Sciatic nerve (tissue), 2 donors: Measurements from ENCODE around the gene SPATA12. TPM values are rescaled to one million over a fixed set of nuclear protein-coding genes. Genes with fewer than 3 reads are reported as not detected.

Source experiments
- ATAC-seq: fragments of 200-7000 bp; cut with Tn5 transposase; one replicate; pipeline ENCODE4 v1.9.1; 2020; ENCODE audit warnings: mild to moderate bottlenecking, moderate library complexity
- DNase-seq: peaks from one replicate; pipeline ENCODE4 v3.0.0-alpha.2; 2020; ENCODE audit warnings: low spot score
- intact Hi-C: fragments of 100-400 bp; cut with DNase I; formaldehyde crosslinking; loops from one replicate; pipeline ENCODE4 v1.14.2; 2022
- total RNA-seq: library from RNA; stranded (reverse); fragmentation: NEBNext Ultra II Directional; extraction: Animal tissue kit (Norgen Biotek cat#: 25700); gene quantifications from one replicate; pipeline ENCODE4 v1.2.1, GENCODE V29; 2021
- donor health status: DM: no; HTN: no; CAD: no.
- donor health status: DM: no; HTN: no; CAD: no.

Gene SPATA12
- total RNA-seq, 1 donor from 2014 or later: not detected

- intact Hi-C loops: no loop called here
- ATAC-seq: peak; percentile 89
- DNase-seq: peak; percentile 84
Measured at GRCh38 chr3:57100046-57100695, 39.7 kb downstream of the SPATA12 start.

- intact Hi-C loops: no loop called here
- no peak for DNase-seq
Measured at GRCh38 chr3:57105585-57105984, 45.1 kb downstream of the SPATA12 start.

GRCh38 chr3:57108684-57109083, 48.2 kb downstream of the SPATA12 start:
- DNase-seq (no peak), ATAC-seq (no peak)
- intact Hi-C loops: no loop called here

More at GRCh38 chr3:57105585-57105984, 45.1 kb downstream of the SPATA12 start:
- no peak for ATAC-seq

GRCh38 chr3:57109437-57110199, 49.2 kb downstream of the SPATA12 start:
- intact Hi-C loops: no loop called here
- DNase-seq: no peak
- ATAC-seq: no peak

- DNase-seq: no peak
- no peak for ATAC-seq
- intact Hi-C loops: no loop called here
Measured at GRCh38 chr3:57110214-57110613, 49.8 kb downstream of the SPATA12 start.

GRCh38 chr3:57110798-57111197, 50.3 kb downstream of the SPATA12 start:
- intact Hi-C loops: no loop called here
- peak; percentile 36 for ATAC-seq
- no peak for DNase-seq

- DNase-seq (no peak), ATAC-seq (no peak)
- intact Hi-C loops: no loop called here
Measured at GRCh38 chr3:57112206-57112605, 51.7 kb downstream of the SPATA12 start.

GRCh38 chr3:57116501-57116900, 56.0 kb downstream of the SPATA12 start:
- intact Hi-C loops: no loop called here
- no peak for ATAC-seq
- no peak for DNase-seq

- no peak for ATAC-seq
- no peak for DNase-seq
- intact Hi-C loops: no loop called here
Measured at GRCh38 chr3:57118254-57118653, 57.8 kb downstream of the SPATA12 start.

GRCh38 chr3:57120040-57120439, 59.6 kb downstream of the SPATA12 start:
- no peak for ATAC-seq
- intact Hi-C loops: no loop called here
- no peak for DNase-seq

- ATAC-seq: no peak
- no peak for DNase-seq
- intact Hi-C loops: no loop called here
Measured at GRCh38 chr3:57120451-57121174, 60.1 kb downstream of the SPATA12 start.

Other genes with a start within 250 kb of the SPATA12 start
- gene IL17RD, start 104.7 kb downstream of the SPATA12 start, total RNA-seq: 14.8 TPM
- gene HESX1, start 139.3 kb downstream of the SPATA12 start, total RNA-seq: 0.89 TPM
- gene APPL1, start 167.1 kb downstream of the SPATA12 start, total RNA-seq: 56.7 TPM
- gene ASB14, start 232.0 kb downstream of the SPATA12 start, total RNA-seq: not detected